Activated T-cell treated with anti-CD3 and anti-CD28 coated beads, Interleukin-2, amount 50 U/mL, for 24 hours (primary cell): ENCODE measurements around the gene HES1.

ENCODE experiments used
- DNase-seq: peaks from one replicate; pipeline ENCODE4 v3.0.0-alpha.2; 2020
- H3K27ac Mint-ChIP-seq: 2 replicates; pipeline ENCODE4 v1.8.0; 2020; ENCODE audit warnings: mild to moderate bottlenecking, mixed read lengths
- H3K27me3 Mint-ChIP-seq: 2 replicates; pipeline ENCODE4 v1.8.0; 2020; ENCODE audit warnings: mixed read lengths
- H3K36me3 Mint-ChIP-seq: 2 replicates; pipeline ENCODE4 v1.8.0; 2020; ENCODE audit warnings: low read depth, mixed read lengths
- H3K4me1 Mint-ChIP-seq: 2 replicates; pipeline ENCODE4 v1.8.0; 2020; ENCODE audit warnings: low read depth, mixed read lengths
- H3K4me3 Mint-ChIP-seq: 2 replicates; pipeline ENCODE4 v1.8.0; 2020; ENCODE audit warnings: mild to moderate bottlenecking, moderate library complexity, mixed read lengths
- H3K9me3 Mint-ChIP-seq: 2 replicates; pipeline ENCODE4 v1.8.0; 2020; ENCODE audit warnings: mixed read lengths

The HES1 gene

DNA sequence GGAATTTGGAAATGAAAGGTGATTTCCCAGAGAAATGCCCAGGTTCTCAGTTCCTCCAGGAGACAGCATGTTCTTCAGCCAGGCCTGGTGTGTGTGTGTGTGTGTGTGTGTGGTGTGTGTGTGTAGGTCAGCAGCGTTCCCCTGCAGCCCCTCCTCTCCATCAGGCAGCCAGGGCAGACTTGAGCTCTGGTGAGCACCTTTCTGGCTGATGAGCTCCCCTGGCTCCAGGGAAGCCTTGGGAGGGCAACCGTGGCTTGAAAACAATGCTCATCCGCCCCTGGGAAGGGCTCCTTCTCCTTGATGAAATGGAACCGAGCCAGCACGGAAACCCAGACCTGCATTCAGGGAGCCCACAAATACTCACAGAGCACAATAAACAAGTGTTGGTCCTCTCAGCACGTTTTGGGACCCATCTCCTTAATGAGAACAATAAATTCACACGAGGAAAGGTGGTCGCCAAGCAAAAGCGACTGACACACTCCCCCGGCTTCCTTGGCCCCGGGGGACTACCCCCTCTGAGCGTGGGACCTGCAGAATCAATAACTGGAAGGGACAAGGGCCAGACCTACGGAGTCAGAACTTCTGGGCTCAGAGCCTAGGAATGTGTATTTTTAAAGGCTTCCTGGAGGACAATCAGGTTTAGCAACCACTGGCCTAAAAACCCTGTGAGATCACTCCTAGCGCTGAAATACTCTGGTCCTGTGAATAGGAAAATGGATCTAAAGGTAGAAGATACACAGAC lies 38.6 kb upstream of the HES1 start:
- Mint-ChIP-seq H3K27ac (no peak overlapping the region), H3K4me1 (peaks cover 15% of the 10 kb centered on the region), H3K9me3 (no peaks in the 10 kb centered on the region), H3K27me3 (peaks cover 30% of the 10 kb centered on the region), H3K4me3 (no peak overlapping the region), H3K36me3 (no peaks in the 10 kb centered on the region)
- DNase-seq = no peak

DNA sequence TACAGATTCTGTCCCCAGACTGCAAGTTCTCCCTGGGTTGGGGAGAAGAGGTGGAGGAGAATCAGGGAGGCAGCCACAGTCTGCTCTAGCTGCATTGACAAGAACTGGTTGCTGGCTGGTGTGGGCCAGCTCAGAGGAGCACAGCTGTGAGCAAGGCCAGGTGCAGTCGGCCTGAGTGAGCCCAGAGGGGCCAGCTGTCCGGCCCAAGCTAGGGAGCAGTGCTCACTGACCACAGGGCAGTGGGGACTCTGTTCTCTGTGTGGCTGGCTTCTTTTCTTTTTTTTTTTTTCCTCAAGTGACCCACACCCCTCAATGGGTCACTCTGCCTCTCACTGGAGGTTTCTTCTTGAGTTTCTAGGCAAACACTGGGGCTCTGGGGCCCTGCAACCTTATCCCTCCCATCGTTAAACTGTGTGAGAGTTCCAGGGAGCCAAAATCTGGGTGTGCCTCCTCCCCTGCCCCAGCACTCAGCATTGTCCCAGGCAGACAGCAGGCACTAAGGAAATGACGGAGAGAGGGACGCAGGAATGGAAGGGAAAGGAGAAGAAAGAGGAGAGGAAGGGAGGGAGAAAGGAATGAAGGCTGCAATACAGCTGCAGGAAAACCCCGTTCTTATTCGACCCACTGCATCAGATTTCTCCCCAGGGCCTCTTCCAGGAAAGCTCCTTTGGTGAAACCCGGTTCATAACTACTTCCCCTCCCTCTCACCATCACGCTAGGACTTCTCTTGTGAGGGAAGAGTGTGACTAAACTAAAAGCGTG lies 37.7 kb upstream of the HES1 start:
- DNase-seq = no peak

DNA sequence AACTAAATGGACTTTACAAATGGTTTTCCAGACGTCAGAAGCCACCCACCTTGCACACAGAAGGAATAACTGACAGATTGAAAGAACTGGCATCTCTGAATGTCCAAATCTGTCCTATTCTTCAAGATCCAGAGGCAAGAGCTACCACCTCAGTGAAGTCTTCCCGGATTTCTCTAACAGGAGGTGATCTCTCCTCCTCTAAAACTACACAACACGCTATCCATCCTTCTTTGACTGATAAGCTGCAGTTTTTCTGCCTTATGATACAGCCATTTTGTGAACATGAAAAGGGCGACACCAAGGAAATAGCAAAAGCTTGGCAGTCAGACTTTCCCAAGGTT lies 37.1 kb upstream of the HES1 start:
- no peaks in the 10 kb centered on the region for H3K9me3 Mint-ChIP-seq
- DNase-seq = no peak
- H3K27ac Mint-ChIP-seq = no peak overlapping the region
- H3K27me3 Mint-ChIP-seq = peaks cover 41% of the 10 kb centered on the region
- no peaks in the 10 kb centered on the region for H3K36me3 Mint-ChIP-seq
- no peak overlapping the region for H3K4me3 Mint-ChIP-seq
- H3K4me1 Mint-ChIP-seq = peaks cover 24% of the 10 kb centered on the region

More for the DNA sequence above, 37.7 kb upstream of the HES1 start:
- Mint-ChIP-seq H3K27me3 (peaks cover 37% of the 10 kb centered on the region), H3K36me3 (no peaks in the 10 kb centered on the region), H3K4me3 (no peak overlapping the region), H3K27ac (no peak overlapping the region), H3K9me3 (no peaks in the 10 kb centered on the region), H3K4me1 (peaks cover 20% of the 10 kb centered on the region)

DNA sequence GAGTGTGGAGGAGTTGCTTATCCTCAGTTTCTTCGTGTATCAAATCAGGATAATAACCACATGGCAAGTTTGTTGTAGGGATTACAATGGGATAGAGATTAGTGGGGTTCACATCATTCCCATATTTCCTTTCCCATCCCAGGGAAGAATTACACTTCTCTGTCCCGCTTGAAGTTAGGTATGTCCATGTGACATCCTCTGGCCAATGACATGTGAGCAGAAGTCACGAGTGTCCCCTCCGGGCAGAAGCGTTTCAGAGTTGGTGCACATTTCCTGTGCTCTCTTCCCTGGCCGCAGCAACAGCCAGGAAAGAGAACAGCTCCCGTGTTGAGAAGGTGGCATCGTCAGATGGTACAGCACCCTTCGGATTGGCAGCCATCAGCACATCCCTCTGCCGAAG lies 36.7 kb upstream of the HES1 start:
- no peak overlapping the region for H3K27ac Mint-ChIP-seq
- peaks cover 43% of the 10 kb centered on the region for H3K27me3 Mint-ChIP-seq
- peaks cover 27% of the 10 kb centered on the region for H3K4me1 Mint-ChIP-seq
- H3K4me3 Mint-ChIP-seq = no peak overlapping the region
- H3K9me3 Mint-ChIP-seq = no peaks in the 10 kb centered on the region
- no peaks in the 10 kb centered on the region for H3K36me3 Mint-ChIP-seq
- no peak for DNase-seq

DNA sequence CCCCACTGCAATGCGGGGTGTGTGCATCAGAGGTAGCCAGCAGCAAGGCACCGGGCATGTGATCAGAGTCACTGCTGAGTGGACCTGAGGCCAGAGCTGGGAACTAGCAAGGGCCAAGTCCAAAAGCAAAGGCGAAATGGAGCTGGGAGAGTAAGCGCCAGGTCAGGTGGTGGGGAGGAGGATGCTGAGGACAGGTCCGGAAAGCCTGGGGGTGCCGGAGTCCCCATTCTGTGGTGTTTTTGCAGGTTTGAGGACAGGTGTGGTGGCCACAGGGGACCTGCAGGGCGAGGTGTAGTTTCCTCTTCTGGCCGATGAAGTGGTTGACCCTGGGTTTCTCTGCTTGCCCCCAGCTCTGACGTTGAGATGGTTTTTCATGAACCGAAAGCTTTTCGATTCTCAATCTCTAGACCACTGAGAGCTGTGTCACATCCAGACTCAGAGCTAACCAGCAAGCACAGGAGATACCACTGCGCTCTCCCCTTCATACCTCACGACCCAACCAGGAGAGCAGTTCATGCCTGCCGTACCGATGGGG lies 35.0 kb upstream of the HES1 start:
- H3K36me3 Mint-ChIP-seq = no peaks in the 10 kb centered on the region
- no peaks in the 10 kb centered on the region for H3K9me3 Mint-ChIP-seq
- H3K27ac Mint-ChIP-seq = no peak overlapping the region
- peaks cover 18% of the 10 kb centered on the region for H3K4me1 Mint-ChIP-seq
- no peak for DNase-seq
- no peak overlapping the region for H3K4me3 Mint-ChIP-seq
- peaks cover 55% of the 10 kb centered on the region for H3K27me3 Mint-ChIP-seq

DNA sequence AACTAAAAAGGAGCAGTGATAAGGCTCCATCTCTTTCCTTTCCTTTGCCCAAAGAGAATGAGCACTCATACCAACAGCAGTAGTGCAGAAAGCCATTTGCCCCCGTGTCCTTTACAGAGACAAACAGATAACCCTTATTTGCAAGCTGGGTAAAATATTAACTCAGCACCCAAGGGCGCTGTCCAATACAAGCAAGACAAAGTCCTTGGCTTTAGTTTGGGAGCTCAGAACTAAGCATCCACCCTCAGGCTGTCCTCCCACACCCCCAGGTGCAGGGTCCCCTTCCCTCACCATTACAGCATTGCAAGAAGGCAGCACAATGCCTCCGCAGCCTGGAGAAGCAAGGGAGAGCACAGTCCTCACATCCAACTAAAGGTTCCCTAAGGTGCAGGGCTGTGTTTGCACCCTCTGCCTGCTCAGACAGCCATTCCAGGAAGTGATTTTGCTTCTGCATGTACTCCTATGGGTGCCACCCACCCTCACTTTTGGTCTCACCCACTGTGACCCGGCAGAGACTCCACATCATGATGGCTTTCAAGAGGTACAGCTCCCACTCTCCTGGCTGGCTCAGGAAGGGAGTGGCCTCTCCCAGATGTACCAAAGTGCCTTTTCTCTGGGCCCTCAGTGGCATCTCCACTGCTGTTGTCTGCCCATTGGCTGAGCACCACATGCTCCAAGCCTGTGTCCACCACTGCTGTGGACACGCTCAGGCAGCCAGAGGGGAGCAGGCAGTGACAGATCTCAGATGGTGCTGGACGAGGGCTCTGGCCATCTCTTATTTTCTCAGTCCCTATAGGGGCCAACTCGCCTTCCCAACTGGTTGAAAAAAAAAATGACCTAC lies 34.1 kb upstream of the HES1 start:
- H3K27me3 Mint-ChIP-seq = peaks cover 54% of the 10 kb centered on the region
- no peak overlapping the region for H3K27ac Mint-ChIP-seq
- H3K9me3 Mint-ChIP-seq = no peaks in the 10 kb centered on the region
- no peaks in the 10 kb centered on the region for H3K36me3 Mint-ChIP-seq
- H3K4me3 Mint-ChIP-seq = no peak overlapping the region
- DNase-seq = no peak
- peaks cover 21% of the 10 kb centered on the region for H3K4me1 Mint-ChIP-seq

DNA sequence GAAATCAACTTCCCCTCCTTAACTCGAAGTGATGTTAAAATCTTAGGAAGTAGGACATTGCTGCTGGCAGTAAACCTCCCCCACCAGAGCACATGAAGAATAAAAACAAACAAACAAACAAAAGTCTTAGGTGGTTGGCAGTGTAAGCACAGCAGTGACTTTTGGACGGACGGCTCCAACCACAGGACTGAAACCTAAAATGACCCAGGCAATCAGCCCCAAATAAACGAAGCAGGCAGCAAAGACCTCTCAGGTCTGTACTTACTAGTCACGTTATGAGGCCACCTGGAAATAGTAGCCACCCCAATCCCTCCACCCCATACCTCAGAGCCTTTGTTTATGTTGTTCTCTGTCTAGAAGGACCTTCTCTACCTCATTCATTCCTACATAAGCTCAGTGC lies 33.5 kb upstream of the HES1 start:
- peaks cover 26% of the 10 kb centered on the region for H3K4me1 Mint-ChIP-seq

DNA sequence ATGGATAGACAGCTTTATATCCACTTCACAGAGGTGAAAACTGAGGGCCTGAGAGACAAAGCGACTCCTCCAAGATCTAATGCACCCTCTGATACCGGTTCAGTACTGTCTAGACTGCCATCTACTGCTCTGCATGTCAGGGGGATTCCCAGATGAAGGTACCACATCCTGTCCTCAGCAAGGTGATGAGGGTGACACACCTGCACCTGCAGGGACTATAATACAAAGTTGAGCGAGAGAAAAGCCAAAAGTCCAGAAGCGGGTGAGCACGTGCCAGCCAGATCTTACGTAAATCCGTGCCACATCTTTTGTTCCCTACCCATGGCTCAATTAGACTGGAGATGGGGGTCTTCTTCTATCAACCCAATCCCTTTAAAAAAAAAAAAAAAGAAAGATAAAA lies 32.4 kb upstream of the HES1 start:
- no peaks in the 10 kb centered on the region for H3K9me3 Mint-ChIP-seq
- DNase-seq = no peak

More for the DNA sequence above, 33.5 kb upstream of the HES1 start:
- Mint-ChIP-seq H3K27me3 (peaks cover 51% of the 10 kb centered on the region), H3K36me3 (no peaks in the 10 kb centered on the region), H3K4me3 (no peak overlapping the region), H3K27ac (no peak overlapping the region), H3K9me3 (no peaks in the 10 kb centered on the region)
- DNase-seq = no peak

DNA sequence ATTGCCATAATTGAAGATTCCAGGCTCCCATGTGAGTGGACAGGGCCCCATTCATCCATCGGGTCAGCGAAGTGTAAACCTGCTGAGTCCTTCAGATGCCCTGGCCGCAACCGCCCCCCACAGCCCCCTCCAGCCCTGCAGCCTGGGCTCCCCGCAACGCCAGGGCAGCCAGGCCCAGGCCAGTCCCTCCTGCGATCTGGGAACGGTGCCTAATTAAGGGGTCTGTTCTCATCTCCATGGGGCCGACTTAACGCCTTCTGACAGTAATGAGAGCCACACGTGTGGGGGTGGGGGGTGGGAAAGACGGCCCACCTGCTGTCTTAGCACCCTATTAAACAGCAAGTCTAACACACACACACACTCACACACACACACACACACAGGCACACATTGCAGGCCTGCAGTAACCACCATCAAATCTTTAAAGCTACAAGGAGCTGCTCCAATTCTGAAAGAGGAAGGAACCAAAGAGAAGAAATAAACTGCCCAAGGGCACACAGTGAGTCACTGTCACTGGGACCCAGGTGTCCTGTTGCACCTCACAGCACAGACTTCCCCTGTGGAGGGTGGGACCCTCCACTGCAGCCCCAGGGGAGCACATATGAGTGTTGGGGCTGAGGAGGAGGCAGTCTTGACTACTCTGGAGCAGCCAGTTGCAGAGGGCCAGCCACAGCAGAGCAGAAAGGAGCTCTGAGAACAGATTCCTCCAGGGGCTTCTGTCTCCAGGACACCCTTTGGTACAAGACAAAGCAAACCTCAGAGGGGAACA lies 31.8 kb upstream of the HES1 start:
- no peak overlapping the region for H3K4me3 Mint-ChIP-seq
- no peak overlapping the region for H3K27ac Mint-ChIP-seq
- H3K4me1 Mint-ChIP-seq = peaks cover 22% of the 10 kb centered on the region
- H3K36me3 Mint-ChIP-seq = no peaks in the 10 kb centered on the region
- H3K27me3 Mint-ChIP-seq = peaks cover 46% of the 10 kb centered on the region
- no peak for DNase-seq
- no peaks in the 10 kb centered on the region for H3K9me3 Mint-ChIP-seq

More for the DNA sequence above, 32.4 kb upstream of the HES1 start:
- no peak overlapping the region for H3K27ac Mint-ChIP-seq
- H3K4me1 Mint-ChIP-seq = peaks cover 25% of the 10 kb centered on the region
- peaks cover 42% of the 10 kb centered on the region for H3K27me3 Mint-ChIP-seq
- no peak overlapping the region for H3K4me3 Mint-ChIP-seq
- H3K36me3 Mint-ChIP-seq = no peaks in the 10 kb centered on the region

DNA sequence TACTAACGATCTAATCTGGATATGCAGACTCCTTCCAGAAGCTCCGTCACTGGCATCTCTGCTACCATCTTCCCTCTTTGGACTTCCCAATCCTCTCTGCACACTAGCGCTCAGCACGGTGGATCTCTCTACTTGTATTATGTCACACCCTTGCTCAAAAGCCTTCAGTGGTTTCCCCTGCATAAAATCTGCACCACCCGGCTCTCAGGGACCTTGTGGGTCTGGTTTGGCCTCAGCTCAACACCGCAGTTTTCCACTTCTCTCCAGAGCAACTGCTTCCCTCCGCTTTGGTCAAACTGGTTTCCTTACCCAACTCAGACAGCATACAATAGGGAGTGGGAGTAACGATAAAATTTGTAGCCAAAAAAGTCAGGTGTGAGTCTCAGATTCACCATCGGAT lies 30.7 kb upstream of the HES1 start:
- no peak for DNase-seq
- Mint-ChIP-seq H3K4me3 (no peak overlapping the region), H3K9me3 (no peaks in the 10 kb centered on the region), H3K27me3 (peaks cover 44% of the 10 kb centered on the region), H3K27ac (no peak overlapping the region), H3K4me1 (peaks cover 22% of the 10 kb centered on the region), H3K36me3 (no peaks in the 10 kb centered on the region)

DNA sequence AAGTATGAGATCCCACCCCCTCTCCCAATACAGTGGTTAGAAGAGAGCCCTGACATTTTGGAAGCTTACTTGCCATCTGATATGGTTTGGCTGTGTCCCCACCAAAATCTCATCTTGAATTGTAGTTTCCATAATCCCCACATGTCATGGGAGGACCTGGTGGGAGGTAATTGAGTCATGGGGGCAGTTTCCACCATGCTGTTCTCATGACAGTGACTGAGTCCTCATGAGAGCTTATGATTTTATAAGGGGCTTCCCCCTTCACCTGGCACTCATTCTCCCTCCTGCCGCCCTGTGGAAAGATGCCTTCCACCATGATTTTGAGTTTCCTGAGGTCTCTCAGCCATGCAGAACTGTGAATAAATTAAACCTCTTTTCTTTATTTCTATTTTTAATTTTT lies 28.8 kb upstream of the HES1 start:
- Mint-ChIP-seq H3K27ac (peak overlapping the region; percentile 52), H3K36me3 (no peaks in the 10 kb centered on the region), H3K4me1 (peaks cover 22% of the 10 kb centered on the region), H3K4me3 (no peak overlapping the region), H3K9me3 (no peaks in the 10 kb centered on the region), H3K27me3 (peaks cover 43% of the 10 kb centered on the region)
- DNase-seq = no peak

DNA sequence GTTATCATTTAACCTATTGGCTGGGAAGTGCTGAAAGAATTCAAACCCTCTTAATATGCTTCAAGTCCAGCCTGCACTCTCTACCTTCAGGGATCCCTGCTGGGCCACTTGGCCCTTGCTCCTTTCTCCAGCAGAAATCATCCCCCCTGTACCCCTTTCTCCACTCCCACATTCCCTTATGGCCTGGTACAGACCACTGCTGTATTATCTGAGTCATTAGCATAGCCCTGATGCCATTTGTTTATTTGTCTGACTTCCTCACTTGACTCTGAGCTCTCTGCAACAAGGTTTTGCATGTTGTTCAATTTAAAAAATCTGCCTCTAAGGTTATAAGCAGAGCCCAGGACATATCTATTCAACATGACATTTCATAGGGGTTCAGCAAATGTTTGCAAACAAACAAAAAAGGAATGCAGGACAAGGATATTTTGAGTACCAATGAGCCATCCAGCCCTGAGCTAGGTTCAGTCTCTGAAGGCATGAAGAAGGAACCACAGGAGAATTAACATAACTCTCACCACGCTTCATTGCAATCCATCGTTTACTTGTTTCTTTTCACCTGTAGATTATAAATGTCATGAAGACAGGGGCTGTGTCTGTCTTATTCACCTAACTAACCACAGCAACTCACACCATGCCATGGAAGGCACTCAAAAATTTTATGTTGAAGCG lies 26.6 kb upstream of the HES1 start:
- Mint-ChIP-seq H3K36me3 (no peaks in the 10 kb centered on the region), H3K27ac (no peak overlapping the region), H3K4me1 (peaks cover 10% of the 10 kb centered on the region), H3K27me3 (peaks cover 27% of the 10 kb centered on the region), H3K9me3 (no peaks in the 10 kb centered on the region), H3K4me3 (no peak overlapping the region)
- DNase-seq = no peak

DNA sequence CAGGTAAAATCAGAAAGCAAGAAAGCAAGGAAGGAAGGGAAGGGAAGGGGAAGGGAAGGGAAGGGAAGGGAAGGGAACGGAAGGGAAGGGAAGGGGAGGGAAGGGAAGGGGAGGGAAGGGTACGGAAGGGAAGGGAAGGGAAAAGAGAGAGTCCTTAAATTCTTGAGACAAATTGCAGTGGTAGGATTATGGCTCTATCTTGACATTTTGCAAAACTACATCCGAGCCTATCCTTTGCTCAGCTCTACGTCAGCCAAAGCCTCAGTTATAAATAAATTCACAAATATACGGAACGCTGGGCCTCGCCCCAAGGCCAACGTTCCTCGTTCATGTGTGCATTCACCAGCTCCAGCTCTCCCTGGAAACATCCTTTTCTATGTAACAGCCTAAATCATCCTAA lies 25.5 kb upstream of the HES1 start:
- DNase-seq = no peak
- Mint-ChIP-seq H3K27me3 (peaks cover 21% of the 10 kb centered on the region), H3K4me3 (no peak overlapping the region), H3K9me3 (no peaks in the 10 kb centered on the region), H3K27ac (no peak overlapping the region), H3K4me1 (peaks cover 10% of the 10 kb centered on the region), H3K36me3 (no peaks in the 10 kb centered on the region)
